Measurements from ENCODE around the gene MINDY3. TPM values are rescaled to one million over a fixed set of nuclear protein-coding genes. Genes with fewer than 3 reads are reported as not detected.

Gene MINDY3
- 37.1 and 41.2 TPM in 2 replicates for total RNA-seq

GRCh38 chr10:15859906-15860691 is at the start of gene MINDY3:
MINDY3 (minus strand) TSS chr10:15860507; CDS start chr10:15860299, 208 bp downstream.

Other genes with a start within 250 kb of the MINDY3 start
- gene ITGA8, start 140.6 kb downstream of the MINDY3 start, total RNA-seq: under 0.01 TPM in 1 of 2 replicates, not detected in the other